ENCODE data around the gene ZCCHC13.

- TF ChIP-seq CTCF (IDR thresholded peaks at IDR 0.05; ENCODE audit: extremely low read depth in 1 of 2, insufficient read depth in 1 of 2, low read depth in 1 of 2, low read length in 2 of 2): no peak
- TF ChIP-seq POLR2A (IDR thresholded peaks at IDR 0.05; ENCODE audit: low read depth, low read length): no peak
- no peak for TF ChIP-seq MYC (IDR thresholded peaks at IDR 0.05; ENCODE audit: low read depth, low read length)
- TF ChIP-seq POLR2AphosphoS5 (IDR thresholded peaks at IDR 0.05; ENCODE audit: insufficient read depth, low read depth, low read length): no peak
- TF ChIP-seq EZH2 (IDR thresholded peaks at IDR 0.05; ENCODE audit: borderline replicate concordance, low read depth, low read length, severe bottlenecking): no peak
- no peak for TF ChIP-seq JUN (IDR thresholded peaks at IDR 0.05; ENCODE audit: borderline replicate concordance, insufficient read depth, insufficient read length, low read depth)
- no peak for TF ChIP-seq GATA2 (IDR thresholded peaks at IDR 0.05; ENCODE audit: insufficient read depth, insufficient read length, low read depth, low read length)
- TF ChIP-seq MAX (IDR thresholded peaks at IDR 0.05; ENCODE audit: insufficient read depth, insufficient read length): no peak
These were observed 36.1 kb downstream of the ZCCHC13 start for GRCh38 chrX:74340051-74340450.

Measured in endothelial cell of umbilical vein (primary cell).